GM18868 (cell line): Measurements from ENCODE around the gene UROD.

Source experiments
- ATAC-seq: cut with Tn5 transposase; IDR thresholded peaks from one replicate; pipeline ENCODE4 v1.9.1; 2021; ENCODE audit warnings: mild to moderate bottlenecking, moderate library complexity; ENCODE audit not compliant: unreplicated experiment

UROD gene

GRCh38 chr1:45008076-45008475 lies 4.0 kb upstream of the UROD start:
- no peak for ATAC-seq

GRCh38 chr1:45008516-45008915 lies 3.5 kb upstream of the UROD start:
- ATAC-seq = no peak

- ATAC-seq = no peak
Observed at GRCh38 chr1:45009296-45009865, 2.7 kb upstream of the UROD start.

GRCh38 chr1:45009956-45010854 lies 1.8 kb upstream of the UROD start:
- ATAC-seq = no peak

- ATAC-seq = peak; percentile 70
Observed at GRCh38 chr1:45010855-45011811, 921 bp upstream of the UROD start, which contains the start of gene HECTD3. TSS of gene HECTD3 (minus strand) at chr1:45011324. CDS start at chr1:45011257, 67 bp downstream.

- no peak for ATAC-seq
Observed at GRCh38 chr1:45012639-45013278, 705 bp downstream of the UROD start.

GRCh38 chr1:45013551-45014209 lies 1.6 kb downstream of the UROD start:
- no peak for ATAC-seq

GRCh38 chr1:45014321-45015028 lies 2.4 kb downstream of the UROD start:
- no peak for ATAC-seq

GRCh38 chr1:45015683-45016082 lies 3.6 kb downstream of the UROD start:
- ATAC-seq = no peak

- ATAC-seq = no peak
Observed at GRCh38 chr1:45016090-45016697, 4.1 kb downstream of the UROD start.

- ATAC-seq = no peak
Observed at GRCh38 chr1:45016767-45017166, 4.7 kb downstream of the UROD start.

- ATAC-seq = no peak
Observed at GRCh38 chr1:45018599-45019230, 6.7 kb downstream of the UROD start.

GRCh38 chr1:45023663-45024062 lies 11.6 kb downstream of the UROD start:
- no peak for ATAC-seq

- no peak for ATAC-seq
Observed at GRCh38 chr1:45026446-45026845, 14.4 kb downstream of the UROD start.

- no peak for ATAC-seq
Observed at GRCh38 chr1:45032837-45033236, 20.8 kb downstream of the UROD start.

GRCh38 chr1:45033356-45033755 lies 21.3 kb downstream of the UROD start:
- ATAC-seq = no peak

GRCh38 chr1:45035631-45036301 lies 23.7 kb downstream of the UROD start:
- no peak for ATAC-seq

- ATAC-seq = no peak
Observed at GRCh38 chr1:45037456-45037855, 25.4 kb downstream of the UROD start.
